ENCODE data around the gene SMARCD2.

Gene SMARCD2

GRCh38 chr17:63819585-63820537 lies 22.6 kb downstream of the SMARCD2 start:
- no peak for TF ChIP-seq CTCF (IDR thresholded peaks at IDR 0.05; ENCODE audit: borderline replicate concordance, insufficient read depth, low read depth, low read length)
- H3K4me3 ChIP-seq (ENCODE audit: low read depth, low read length): no peak overlapping the region

DNA sequence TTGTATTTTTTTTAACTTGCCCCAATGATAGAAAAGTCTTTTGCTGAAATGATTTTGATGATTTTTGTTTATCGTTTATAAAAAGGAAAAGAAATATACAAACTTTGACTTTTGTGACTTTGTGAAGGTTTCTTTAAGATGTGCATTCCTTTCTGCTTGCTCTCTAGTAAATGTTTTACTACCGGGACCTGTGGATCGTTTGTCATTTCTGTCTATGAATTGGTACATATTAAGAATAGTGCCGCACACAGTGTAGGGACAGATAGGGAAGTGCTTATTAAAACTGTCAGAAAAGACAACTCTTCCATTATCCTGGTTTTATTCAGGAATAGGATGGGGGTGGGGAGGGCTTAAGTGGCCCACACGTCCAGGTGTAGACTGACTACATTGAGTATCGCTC lies 23.4 kb downstream of the SMARCD2 start:
- no peak overlapping the region for H3K4me3 ChIP-seq (ENCODE audit: low read depth, low read length)
- no peak for TF ChIP-seq CTCF (IDR thresholded peaks at IDR 0.05; ENCODE audit: borderline replicate concordance, insufficient read depth, low read depth, low read length)

GRCh38 chr17:63817736-63818385 lies 24.6 kb downstream of the SMARCD2 start:
- TF ChIP-seq CTCF (IDR thresholded peaks at IDR 0.05; ENCODE audit: borderline replicate concordance, insufficient read depth, low read depth, low read length): no peak
- no peak overlapping the region for H3K4me3 ChIP-seq (ENCODE audit: low read depth, low read length)

- H3K4me3 ChIP-seq (ENCODE audit: low read depth, low read length): no peak overlapping the region
- no peak for TF ChIP-seq CTCF (IDR thresholded peaks at IDR 0.05; ENCODE audit: borderline replicate concordance, insufficient read depth, low read depth, low read length)
These were observed 25.8 kb downstream of the SMARCD2 start for GRCh38 chr17:63816669-63817068.

GRCh38 chr17:63816123-63816522 lies 26.4 kb downstream of the SMARCD2 start:
- H3K4me3 ChIP-seq (ENCODE audit: low read depth, low read length): no peak overlapping the region
- no peak for TF ChIP-seq CTCF (IDR thresholded peaks at IDR 0.05; ENCODE audit: borderline replicate concordance, insufficient read depth, low read depth, low read length)

DNA sequence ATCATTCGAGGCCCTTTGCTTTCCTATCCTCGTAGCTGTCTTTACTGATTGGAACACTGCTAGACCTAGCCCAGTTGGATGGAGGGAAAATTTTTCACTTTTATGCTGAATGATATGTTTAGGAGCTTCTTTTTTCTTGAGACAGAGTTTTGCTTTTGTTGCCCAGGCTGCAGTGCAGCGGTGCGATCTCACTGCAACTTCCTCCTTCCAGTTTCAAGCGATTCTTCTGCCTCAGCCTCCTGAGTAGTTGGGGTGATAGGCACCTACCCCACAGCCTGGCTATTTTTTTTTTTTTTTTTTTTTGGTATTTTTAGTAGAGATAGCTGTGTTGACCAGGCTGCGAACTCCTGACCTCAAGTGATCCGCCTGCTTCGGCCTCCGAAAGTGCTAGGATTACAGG lies 32.5 kb downstream of the SMARCD2 start:
- TF ChIP-seq CTCF (IDR thresholded peaks at IDR 0.05; ENCODE audit: borderline replicate concordance, insufficient read depth, low read depth, low read length): no peak
- H3K4me3 ChIP-seq (ENCODE audit: low read depth, low read length): no peak overlapping the region
